CD4-positive, alpha-beta T cell treated with Interleukin-1 beta for 1 hour (primary cell): ENCODE results near the gene VSTM2B.
"Not testable (repeated sequence)": the region's sequence is repeated elsewhere in the genome, so short reads cannot be mapped to it uniquely, and the experiment has no call there.

Experiments
- DNase-seq, 2 donors: peaks; one replicate each; pipeline ENCODE4 v3.0.0-alpha.2; 2020 to 2022

The VSTM2B gene

GRCh38 chr19:29532956-29533355 lies 7.2 kb downstream of the VSTM2B start:
- no peak for DNase-seq

GRCh38 chr19:29533578-29534544 lies 8.1 kb downstream of the VSTM2B start:
- DNase-seq = no peak

GRCh38 chr19:29535214-29535831 lies 9.5 kb downstream of the VSTM2B start:
- no peak for DNase-seq

DNA sequence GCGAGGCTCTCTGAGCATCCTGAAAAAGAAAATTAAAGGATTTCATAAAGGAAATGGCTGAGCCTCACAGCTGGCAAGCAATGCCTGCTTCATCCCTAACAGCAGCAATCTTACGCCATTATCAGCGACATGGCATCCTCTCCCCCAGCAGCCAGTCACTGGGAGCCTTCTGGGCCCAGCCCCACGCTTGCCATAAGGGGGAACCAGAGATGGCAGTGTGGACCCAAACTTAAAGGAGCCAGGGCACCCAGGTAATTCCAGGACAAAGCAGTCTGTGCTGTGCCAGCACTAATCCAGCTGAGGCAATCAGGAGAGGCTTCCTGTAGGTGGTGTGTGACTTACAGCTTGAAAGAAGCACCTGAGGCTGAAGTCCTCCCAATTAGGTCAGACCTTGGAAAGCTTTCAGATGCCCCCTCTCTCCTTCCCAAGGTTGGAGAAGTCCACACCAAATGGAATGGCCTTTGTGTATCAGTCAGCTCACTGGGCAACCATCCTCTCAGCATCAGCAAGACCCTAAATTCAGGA lies 10.3 kb downstream of the VSTM2B start:
- DNase-seq = no peak

DNA sequence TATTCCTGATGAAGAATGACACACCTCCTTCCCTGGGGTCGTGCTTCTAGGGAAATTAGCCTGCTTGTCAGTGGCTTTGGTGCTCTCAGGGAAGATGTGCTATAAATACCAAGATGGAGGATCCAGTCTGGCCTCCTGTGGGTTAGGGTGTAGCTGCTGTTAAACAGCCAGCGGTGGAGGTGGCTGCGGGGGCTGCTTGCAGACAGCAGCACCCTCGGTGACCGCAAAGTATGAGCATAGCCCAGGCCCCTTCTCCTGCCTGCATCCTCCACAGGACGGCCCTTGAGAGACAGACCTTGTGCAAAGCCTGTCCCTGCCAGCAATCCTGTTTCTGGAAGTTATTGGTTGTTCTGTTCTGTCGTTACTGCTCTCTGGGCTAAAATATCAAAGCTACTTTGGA lies 11.4 kb downstream of the VSTM2B start:
- no peak for DNase-seq

DNA sequence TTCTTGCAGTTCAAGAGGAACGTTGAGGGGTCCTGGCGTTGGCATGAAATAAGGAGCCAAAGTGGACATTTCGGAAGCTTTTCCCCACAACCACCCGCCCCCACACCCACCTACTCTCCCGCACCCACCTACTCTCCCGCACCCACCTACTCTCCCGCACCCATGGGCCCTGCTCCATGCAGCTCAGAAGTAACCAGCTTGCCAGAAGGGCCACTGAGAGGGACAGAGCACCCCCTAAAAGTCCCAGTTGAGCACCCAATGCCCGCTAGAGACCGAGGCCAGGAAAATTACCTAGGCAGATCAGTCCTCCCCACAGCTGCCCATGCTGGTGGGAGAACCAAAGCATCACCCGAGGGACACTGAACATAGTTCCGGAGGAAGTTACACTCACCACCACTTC lies 11.8 kb downstream of the VSTM2B start:
- no peak for DNase-seq

DNA sequence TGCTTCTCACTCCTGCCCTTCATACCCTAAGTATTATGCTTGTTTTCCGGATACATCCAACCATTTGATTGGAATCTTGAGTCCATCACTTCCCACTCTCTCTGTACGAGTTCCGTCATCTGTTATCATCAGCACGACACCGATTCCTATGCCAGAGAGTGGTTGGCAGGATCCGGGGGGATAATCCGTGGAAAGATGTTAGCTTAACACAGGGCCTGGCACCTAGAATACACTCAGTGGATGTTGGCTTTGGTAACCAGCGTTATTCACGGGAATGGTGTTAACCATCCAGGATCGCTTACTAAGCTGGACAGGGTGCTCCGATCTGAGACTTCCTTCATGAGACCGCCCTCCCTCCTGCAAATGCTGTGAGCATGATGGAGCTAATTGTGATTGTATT lies 12.4 kb downstream of the VSTM2B start:
- no peak for DNase-seq

- DNase-seq = no peak
These were observed 12.9 kb downstream of the VSTM2B start for GRCh38 chr19:29538651-29539050.

- DNase-seq = no peak
These were observed 13.3 kb downstream of the VSTM2B start for GRCh38 chr19:29539131-29539530.

DNA sequence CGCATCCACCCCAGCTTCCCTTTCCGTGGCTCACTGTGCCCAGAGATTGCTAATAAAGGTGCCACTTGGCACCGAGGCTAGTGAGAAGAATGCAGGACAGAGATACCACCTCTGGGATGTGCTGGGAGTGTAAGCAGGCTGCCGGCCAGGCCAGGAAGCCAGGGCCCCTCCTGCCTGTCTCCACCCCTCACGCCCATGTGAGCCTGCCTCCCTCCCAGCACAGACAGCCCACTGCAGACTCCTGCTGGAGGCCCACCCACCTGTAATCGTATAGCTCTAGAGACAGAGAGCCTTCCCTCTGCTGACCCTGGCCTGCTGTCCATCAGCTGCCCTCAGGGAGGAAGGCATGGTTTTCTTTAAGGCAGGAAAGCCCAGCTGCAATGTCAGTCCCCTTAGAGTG lies 13.9 kb downstream of the VSTM2B start:
- DNase-seq = no peak

- DNase-seq = no peak
These were observed 14.3 kb downstream of the VSTM2B start for GRCh38 chr19:29540114-29540513.

DNA sequence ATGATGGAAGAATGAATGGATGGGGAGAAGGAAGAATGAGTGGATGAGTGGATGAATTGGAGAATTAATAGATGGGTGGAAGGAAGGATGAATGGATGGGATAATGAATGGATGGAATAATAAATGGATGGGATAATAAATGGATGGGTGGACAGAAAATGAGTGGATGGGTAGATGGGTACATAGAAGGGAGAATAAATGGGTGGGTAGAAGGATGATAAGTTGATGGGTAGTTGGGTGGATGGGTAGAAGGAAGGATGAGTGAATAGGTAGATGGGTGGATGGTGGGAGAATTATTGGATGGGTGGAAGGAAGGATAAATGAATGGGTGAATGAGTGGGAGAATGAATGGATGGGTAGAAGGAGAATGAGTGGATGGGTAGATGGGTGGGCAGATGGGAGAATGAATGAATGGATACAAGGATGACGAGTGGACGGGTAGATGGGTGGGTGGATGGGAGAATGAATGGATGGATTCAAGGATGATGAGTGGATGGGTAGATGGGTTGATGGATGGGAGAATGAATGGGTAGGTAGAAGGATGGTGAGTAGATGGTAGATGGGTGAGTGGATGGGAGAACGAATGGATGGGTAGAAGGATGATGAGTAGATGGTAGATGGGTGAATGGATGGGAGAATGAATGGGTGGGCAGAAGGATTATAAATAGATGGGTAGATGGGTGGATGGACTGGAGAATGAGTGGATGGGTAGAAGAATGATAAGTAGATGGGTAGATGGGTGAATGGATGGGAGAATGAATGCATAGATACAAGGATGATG lies 15.9 kb downstream of the VSTM2B start:
- no peak for DNase-seq

- no peak for DNase-seq
These were observed 16.5 kb downstream of the VSTM2B start for GRCh38 chr19:29542327-29542726.

GRCh38 chr19:29542776-29543175 lies 17.0 kb downstream of the VSTM2B start:
- no peak for DNase-seq

DNA sequence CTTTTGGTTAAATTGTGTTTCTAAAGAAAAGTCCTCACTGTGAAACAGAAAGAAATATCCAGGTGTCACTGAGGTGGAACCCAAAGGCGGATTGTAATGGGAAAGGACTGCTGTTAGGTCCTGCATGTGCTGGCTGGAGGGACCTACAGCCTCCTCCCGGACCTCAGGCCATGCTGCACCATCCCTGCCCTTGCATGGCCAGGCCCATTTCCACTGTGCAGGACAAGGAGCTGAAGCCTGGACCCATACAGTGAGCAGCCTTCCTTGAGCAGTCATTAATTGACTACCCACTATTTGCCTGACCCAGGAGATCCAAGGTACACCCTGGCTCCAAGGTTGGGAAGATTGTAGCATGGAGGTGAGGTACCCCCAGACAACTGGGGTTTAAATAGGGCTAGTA lies 17.6 kb downstream of the VSTM2B start:
- no peak for DNase-seq

- no peak for DNase-seq
These were observed 19.0 kb downstream of the VSTM2B start for GRCh38 chr19:29544656-29545360.

GRCh38 chr19:29545447-29545846 lies 19.7 kb downstream of the VSTM2B start:
- DNase-seq = not testable (repeated sequence)

- no peak for DNase-seq
These were observed 20.2 kb downstream of the VSTM2B start for GRCh38 chr19:29545866-29546582.

DNA sequence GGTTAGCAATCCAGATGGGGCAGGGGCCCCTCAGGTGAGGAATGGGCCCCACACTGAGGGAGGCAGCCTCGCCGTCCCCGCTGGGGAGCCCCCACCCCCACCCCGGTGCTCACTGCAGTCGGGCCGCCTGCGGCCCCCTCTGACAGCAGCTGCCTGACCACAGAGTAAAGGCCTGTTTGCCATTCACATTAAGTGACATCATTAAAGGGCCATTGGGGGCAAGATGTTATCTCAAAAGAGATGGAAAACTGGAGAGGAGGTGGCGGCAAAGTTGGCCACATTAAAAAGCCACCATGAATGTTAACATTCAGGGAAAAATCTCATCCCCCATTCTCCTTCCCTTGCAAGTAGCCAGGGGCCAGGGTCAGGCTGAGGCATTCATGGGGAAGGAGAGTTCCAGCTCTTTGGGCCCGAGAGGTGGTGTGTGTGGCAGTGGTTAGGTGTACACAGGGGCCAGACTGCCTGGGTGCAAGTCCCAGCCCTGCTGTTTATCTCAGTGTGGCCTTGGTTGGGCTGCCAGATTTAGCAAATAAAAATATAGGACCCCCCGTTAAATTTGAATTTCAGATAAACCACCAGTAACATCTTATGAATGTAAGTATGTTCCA lies 20.9 kb downstream of the VSTM2B start:
- no peak for DNase-seq

- no peak for DNase-seq
These were observed 21.7 kb downstream of the VSTM2B start for GRCh38 chr19:29547361-29547960.

DNA sequence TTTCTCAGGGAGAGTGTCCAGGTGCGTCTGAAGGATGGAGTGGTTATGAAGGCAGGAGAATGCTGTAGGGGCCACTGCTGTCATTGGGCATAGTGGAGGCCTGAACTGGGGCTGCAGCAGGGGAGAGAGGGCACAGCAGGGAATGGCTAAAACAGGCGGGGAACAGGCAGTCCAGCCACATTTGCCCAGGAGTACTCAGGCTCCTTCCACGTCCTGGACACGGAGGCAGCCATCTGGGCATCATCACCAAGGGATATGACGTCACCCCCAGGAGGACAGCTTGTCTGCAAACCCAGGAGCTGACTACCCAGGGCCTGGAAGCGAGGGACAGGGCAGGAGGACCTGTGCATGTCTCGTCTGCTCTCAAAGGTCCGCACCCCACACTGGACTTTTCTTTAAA lies 22.2 kb downstream of the VSTM2B start:
- no peak for DNase-seq
